NCI-H1092 treated with DMSO at 0.1 percent for 48 hours (cell line): ENCODE results near the gene NFYC.
"Not testable (repeated sequence)": the region's sequence is repeated elsewhere in the genome, so short reads cannot be mapped to it uniquely, and the experiment has no call there.

Experiments
- DNase-seq: peaks from one replicate; lab custom pipeline; 2025; lab: John Stamatoyannopoulos, UW

Gene NFYC

DNA sequence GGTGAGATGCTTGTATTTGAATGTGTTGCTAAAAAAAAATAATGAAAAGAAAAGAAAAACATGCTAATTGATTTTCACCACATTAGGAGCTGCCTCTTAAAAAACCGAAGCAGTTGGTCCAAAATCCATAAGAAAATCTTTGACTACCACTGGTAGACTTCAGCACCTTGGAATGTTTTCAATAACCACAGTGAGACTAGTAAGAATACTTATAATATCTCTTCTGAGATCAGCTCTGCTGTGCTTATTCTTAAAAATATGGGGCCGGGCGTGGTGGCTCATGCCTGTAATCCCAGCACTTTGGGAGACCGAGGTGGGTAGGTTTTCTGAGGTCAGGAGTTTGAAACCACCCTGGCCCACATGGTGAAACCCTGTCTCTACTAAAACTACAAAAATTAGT is 15.1 kb downstream of the NFYC start:
- DNase-seq: no peak

DNA sequence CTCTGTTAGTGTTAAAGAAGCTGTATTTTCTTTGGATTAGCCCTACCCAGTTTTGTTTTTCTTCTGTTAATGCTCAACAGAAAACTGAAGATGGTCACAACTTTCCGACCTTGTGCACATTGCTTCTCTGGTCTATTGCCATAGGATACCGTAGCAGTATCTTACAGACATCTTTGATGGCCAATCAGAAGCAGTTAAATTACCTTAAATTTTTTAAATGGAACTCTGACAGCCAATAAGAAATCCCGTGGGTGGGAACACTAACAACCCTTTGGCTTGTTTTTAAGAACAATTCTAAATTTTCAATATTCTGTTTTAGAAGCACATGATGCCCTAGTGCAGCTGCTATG is 17.2 kb downstream of the NFYC start:
- peak; percentile 96 for DNase-seq

DNA sequence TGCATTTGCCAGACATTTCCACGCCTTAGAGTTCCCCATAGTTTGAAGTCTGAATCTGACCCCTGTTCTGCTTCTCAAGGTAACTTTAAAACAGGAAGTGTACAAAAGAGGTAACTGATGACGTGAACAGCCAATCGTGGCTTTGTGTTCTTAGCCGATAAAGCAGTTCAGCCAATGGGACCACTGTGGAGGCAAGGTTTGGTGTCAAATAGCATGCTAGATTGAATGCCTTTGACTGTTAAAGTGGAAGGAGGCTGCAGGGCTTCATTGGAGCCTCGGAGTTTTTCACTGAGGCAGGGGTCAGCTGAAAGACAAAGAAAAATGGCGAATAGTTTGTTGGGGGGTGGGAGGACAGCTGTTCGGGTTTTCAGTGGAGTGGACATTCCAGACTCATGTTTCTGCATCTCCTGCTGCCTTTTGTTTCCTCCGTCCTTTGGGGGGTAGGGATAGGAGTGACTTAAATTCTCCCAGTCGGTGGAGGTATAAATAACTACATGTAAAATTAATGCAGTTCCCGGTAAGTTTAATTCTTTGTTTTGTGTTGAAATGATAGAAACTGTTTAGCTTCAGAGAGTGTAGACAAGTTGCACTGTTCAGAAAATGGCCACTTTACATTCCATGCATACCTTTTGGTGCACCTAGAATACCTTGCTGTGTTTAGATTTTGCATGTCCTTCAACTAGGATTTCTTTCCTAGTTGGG is 17.7 kb downstream of the NFYC start:
- DNase-seq: peak; percentile 99

DNA sequence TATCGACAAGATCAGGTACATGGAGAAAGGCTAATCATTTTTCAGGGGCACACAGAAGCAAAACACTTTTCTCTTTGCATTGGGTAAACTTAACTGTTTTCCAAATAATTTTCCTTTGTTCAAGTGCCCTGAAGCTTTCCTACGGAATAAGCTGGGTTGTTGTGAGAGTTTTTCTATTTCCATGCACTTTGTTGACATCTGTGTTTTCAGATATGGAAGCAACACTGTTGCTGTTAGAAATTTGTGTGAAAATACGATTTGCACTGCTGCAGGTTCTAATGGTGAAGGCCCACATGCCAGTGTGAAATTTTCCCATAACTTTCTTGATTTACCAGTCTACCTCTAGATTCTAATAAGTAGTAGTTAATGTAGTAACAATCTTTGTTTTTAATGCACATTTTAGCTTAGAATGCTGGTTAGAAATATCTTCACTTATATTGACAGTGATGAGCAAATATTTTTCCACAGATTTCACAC is 18.3 kb downstream of the NFYC start:
- DNase-seq: no peak

DNA sequence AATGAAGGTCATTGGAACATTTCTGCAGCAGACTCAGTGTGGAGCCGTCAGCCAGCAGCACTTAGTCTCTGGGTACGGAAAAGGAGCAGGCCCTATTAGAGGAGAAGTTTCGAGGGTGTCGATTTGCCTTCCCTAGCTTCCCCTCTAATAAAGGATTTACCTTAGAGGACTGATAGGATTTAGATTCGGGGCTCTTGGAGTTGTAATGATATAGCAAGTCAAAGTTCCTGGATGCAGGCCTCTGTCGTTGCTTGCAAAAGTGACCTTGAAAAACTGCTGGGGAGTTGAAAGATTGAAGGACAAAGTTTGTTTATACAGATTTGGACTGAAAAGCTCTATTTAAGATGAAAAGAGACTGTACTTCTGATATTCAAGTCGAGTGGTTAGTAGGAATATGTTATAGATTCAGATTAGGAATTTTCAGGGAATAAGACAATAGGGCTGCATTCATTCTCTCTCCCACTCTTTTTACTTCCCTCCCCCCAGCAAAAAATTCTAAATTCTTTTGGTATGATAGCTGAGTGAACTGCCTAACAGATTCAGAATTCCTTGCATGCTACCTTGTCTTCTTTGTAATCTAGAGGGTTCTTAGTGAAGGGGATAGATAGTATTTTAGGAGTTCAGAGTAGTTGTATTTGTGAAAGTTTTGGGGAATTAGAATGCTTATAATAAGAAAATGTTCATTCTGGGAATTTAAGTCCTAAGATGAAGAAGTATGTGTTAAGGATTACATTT is 19.2 kb downstream of the NFYC start:
- no peak for DNase-seq

DNA sequence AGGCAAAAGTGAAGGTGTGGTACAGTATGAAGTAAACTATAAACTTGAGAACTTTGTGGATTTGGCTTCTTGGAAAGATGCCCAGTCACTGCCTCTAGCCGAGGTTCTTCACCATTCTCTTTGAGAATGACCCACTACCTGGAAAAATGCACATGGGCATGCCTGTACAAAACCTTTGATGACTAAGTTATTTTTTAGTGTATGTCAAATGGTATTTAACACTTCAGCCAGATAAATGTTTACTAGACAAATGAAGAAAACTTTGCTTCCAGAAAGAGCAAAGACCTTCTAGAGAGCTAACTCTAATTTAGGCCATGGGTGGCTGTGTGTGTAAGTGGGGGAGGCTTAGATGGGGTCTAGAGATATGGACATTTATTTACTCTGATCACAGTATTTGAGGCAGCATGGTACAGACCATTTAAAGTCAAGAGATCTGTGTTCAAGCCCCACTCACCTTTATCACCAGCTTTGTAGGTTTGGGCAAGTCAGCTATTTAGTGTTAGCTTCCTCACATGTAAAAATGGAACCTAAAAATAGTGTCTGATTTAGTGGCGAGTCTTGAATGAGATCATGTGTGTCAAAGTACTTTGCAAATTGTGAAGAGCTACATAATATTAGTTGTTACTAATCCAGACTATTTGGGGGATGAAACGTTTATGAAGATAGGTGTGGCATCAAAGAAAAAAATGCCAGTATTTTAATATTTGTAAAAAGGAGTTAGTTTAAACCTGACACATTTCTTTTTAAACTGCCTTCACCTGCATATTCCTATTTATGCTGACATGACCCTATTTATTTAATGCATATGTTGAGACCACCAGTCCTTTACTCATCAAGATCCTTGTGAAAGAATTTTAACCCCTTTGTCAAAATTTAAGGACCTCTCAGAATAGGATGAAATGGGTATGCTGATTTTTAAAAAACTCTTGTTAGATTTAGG is 20.2 kb downstream of the NFYC start:
- no peak for DNase-seq

DNA sequence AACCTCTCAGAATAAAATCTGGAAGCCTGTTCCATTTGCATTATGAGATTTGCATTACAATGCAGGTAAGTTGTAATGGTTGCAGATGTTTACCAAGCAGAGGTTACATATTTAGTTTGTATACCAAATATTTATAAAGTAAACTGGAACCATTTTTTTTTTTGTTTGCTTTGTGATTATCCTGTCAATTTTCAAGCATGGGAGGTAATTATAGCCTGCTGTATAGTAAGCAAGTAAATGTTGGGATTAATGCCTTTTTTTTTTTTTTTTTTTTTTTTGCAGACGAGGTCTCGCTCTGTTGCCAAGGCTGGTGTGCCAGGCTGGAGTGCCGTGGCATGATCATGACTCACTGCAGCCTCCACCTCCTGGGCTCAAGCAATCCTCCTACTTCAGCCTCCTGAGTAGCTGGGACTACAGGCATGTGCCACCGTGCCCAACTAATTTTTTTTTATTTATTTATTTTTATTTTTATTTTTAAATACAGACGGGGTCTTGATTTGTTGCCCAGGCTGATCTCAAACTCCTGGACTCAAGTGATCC is 21.0 kb downstream of the NFYC start:
- no peak for DNase-seq

DNA sequence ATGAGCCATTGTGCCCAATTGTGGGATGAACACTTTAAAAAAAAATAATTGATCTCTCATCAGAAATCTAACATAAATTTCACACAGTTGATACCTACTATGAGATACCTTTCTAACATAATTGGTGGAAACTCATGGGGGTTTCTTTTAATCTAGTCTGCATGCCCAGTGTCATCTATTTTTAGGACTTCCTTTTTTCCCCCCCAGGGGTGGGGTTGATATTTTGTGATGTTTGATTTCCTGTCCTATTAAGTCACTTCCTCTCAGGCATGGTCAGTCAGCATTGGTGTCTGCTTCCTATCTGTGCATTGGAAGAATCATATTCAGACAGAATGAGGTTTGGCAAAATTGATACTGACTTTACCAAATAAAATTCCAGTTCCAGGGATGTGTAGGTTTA is 21.5 kb downstream of the NFYC start:
- DNase-seq: no peak

DNA sequence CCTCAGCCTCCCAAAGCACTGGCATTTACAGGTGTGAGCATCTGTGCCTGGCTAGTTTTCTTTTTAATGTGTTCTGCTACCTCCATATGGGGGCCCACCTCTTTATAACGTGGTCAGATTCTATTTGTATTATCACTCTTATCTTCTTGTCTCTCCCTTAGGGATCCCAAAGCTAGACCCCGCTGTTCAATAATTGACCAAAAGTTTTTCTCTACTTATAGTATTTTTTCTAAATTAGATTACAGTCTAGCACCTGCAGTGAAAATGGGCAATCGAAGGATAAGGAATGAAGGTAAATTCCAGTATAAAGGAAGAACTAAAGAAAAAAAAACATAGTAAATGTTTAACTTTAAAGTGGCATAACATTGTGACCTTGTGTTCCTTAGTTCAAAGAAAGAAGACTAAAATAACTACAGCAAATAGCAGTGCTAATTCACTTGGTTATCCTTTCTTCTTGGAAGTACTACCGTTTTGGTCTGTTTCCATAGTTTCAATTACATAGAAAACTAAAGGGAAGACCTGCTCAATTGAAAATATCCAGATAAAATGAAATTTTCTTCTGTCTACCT is 24.1 kb downstream of the NFYC start:
- DNase-seq: no peak

DNA sequence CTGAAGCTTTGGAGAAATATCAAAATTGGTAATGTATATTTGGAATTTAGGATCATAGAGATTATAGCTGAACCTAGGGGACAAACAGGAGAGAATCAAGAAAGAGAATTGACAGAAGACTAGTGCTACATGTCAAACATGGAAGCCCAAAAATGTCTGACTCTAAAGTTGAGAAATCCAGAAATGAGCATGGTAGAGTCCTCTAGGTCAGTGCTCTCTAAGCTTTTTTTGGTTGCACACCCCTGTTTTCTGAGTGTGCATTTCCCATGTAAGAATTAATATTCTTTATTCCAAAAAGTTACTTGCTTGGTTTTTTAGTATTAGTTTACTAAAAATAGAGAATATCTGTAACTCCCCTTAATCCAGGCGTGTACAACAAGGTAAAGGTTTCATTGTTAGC is 25.6 kb downstream of the NFYC start:
- DNase-seq: no peak

DNA sequence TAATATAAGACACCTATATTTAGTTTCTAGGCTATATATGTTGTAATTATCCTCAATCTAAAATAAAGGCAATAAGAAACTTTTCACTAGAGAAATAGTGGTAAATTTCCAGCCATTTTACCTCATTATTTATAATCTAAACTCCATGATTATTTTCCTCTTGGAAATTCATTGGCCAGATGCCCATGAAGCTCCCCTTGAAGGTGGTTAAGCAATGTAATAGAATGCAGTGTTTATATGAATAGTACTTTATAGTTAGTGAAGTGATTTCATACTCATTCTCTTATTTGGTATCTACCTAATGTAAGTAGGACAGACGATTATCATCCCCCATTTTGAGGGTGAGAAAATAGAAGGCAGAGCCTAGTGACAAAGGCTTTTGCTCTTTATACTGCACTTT is 26.5 kb downstream of the NFYC start:
- DNase-seq: no peak

DNA sequence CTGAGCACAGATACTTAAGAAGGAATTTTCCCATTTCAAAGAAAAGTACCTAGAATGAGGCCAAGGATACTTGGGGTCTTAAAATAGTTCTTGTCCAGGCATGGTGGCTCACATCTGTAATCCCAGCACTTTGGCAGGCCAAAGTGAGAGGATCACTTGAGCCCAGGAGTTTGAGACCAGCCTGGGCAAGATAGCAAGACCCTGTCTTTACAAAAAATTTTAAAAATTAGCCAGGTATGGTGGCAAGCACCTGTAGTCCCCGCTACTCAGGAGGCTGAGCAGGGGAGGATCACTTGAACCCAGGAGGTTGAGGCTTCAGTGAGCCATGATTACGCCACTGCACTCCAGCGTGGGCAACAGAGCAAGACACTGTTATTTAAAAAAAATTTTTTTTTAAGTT is 29.0 kb downstream of the NFYC start:
- no peak for DNase-seq

DNA sequence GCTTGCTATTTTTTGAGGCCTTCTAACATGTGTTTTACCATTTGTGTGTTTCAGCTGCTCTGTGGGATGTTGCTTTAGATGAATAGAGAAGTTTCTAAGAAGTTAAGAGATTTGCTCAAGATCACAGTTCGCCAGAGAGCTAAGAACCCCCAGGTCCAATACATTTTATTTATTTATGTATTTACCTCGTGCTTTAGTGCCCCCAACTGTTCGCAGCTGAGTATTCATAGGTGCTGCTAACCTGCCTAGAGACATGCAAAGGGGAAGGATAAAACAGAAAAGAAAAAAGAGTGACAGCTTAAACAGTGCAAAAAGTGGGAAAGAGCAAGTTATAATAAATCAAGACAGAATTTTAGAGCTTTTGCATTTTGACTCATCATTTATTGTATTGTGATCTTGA is 31.1 kb downstream of the NFYC start:
- no peak for DNase-seq

DNA sequence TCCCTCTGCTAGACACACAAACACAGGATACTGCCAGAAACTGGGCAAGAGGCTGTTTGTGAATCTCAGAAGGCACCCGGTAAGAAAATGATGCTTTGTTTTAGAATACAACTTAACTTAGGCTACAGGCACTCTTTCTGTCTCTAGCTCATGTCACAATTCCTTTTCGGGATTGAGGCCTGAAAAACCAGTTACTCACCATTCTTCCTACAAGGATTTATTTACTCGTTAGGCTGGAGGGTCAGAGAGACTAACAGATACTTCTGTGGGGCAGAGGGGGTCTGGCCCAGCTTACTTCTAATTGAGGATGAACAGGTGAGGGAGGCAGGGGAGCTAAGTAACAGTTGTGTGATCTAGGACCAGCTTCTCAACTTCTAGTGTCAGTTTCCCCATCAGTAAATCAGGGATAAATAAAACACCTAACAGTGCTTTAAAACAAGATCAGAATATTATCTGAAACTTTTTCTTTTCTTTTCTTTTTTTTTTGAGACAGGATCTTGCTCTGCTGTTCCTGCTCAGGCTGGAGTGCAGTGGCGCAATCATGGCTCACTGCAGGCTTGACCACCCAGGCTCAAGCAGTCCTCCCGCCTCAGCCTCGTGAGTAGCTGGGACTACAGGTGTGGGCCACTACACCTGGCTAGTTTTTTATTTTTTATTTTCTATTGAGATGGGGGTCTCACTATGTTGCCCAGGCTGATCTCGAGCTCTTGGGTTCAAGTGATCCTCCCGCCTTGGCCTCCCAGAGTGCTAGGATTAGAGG is 31.9 kb downstream of the NFYC start:
- no peak for DNase-seq

DNA sequence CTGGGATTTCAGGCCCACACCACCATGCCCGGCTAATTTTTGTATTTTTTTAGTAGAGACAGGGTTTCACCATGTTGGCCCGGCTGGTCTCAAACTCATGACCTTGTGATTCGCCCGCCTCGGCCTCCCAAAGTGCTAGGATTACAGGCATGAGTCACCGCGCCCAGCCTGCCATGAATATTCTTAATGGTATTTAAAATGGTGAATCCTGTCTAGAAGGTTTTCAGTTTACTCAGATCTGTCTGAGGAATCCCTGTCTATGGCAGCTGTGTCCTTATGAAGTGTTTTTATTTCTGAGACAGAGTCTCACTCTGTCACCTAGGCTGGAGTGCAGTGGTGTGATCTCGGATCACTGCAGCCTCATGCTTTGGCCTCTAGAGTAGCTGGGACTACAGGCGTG is 36.2 kb downstream of the NFYC start:
- not testable (repeated sequence) for DNase-seq

DNA sequence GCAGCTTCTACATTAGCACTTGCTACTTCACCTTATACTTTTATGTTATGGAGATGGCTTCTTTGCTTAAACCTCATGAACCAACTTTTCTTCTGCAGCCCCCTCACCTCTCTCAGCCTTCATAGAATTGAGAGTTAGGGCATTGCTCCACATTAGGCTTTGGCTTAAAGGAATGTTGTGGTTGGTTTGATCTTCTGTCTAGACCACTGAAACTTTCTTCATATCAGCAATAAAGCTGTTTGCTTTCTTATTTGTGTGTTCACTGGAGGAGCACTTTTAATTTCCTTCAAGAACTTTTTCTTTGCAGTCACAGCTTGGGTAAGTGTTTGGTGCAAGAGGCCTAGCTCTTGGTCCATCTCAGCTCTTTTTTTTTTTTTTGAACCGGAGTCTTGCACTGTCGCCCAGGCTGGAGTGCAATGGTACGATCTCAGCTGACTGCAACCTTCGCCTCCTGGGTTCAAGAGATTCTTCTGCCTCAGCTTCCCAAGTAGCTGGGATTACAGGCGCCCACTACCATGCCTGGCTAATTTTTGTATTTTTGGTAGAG is 37.9 kb downstream of the NFYC start:
- not testable (repeated sequence) for DNase-seq

DNA sequence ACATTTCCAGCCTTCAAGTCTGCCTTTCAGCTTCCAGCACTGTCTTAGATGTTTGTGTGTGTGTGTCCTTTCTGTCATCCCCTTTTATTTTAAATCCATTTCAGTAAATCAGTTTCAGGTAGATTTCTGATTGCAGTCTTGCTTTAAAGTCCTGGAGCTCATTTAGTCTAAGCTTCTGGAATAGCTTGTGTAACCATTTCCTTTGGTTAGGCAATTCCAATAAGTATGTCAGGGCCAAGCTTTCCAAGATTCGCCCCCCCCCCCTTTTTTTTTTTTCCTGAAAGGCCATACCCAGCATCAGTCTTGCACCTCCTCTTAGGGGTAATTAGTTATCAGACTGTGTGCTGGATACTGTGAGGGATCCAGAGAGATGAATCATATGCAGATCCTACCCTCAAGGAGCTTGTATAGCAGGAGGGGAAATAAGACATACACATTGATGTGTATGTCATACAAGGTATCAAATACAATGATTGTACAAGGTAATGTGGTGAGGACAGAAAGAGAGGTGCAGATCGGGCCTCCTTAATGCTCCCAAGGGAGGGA is 41.3 kb downstream of the NFYC start:
- no peak for DNase-seq

DNA sequence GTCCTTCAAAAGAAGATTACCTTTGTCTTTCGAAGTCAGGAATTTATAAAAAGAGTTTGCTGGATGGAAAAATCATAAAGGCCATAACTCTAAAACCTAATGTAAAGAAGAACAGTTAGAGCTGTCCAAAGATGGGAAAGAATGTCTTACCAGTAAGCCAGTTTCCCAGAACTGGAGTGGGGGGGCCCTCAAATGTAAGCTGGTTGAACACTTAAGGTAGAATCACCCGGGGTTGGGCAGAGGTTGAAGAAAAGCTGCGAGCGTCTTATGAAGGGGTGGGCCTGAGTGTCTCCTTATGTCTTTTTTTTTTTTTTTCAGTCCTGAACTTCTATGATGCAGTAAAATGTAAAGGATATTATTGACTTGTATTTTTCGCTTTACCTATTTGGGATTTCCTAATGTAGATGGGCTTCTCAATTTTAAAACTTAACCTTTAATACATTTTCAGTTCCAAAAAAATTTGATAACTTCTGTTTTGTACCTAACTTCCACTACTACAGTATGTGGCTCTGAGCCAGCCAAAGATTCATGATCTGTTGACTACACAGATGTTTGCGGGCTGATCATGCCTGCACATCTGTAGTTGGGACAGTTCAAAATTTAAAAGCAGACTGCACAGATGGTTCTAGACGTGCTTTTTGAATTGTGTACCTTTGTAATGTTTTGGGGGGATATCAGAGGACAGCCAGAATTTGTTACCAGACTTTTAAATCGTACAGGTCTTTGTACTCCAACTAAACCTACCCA is 43.6 kb downstream of the NFYC start:
- no peak for DNase-seq

DNA sequence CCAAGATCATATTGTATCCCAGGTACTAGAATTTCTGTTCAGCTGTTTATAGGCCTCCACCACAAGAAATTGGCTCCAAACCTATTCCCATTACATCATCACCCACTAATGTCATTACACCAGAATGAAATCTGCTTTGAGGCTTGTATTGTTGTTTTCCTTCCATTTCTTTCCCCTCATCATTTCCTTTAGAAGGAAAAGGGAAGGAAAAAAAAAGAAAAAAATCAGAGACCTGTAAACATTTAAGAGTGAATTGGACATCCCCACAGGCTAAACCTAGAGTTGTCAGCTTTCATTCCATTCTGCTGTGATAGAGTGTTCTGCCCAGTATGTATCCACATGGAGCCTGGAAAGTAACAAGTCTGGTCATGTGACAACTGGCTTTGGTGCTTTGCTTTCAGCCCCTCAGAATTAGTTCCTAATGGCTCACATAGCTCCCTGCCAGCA is 44.6 kb downstream of the NFYC start:
- DNase-seq: no peak

DNA sequence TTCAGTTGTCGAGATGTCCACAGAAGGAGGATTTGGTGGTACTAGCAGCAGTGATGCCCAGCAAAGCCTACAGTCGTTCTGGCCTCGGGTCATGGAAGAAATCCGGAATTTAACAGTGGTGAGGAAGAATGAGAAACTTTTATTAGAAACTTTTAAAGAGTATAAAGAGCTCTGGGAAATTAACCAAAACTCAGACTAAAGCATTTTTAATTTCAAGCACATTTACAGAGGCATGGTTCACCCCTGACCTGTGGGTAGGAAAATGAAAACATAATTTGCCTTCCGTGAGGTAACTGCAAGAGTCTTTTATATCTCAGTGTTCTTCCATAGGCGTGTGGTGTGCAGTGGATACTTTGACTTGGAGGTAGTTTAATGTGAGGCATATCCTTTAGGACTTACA is 47.3 kb downstream of the NFYC start:
- no peak for DNase-seq
